Occipital lobe (tissue), 3 donors: Measurements from ENCODE around the gene WNT9A. TPM values are rescaled to one million over a fixed set of nuclear protein-coding genes. Genes with fewer than 3 reads are reported as not detected.
"Not testable (repeated sequence)": the region's sequence is repeated elsewhere in the genome, so short reads cannot be mapped to it uniquely, and the experiment has no call there.

Experiments used
- DNase-seq: peaks from one replicate; lab custom pipeline; 2025; lab: John Stamatoyannopoulos, UW
- small RNA-seq: library from RNA; depleted of rRNA; stranded (forward); fragments of <200 nt; gene quantifications from one replicate; pipeline ENCODE3, GENCODE V24; 2014
- total RNA-seq: library from RNA; depleted of rRNA; stranded (reverse); fragments of >200 nt; gene quantifications from one replicate; pipeline ENCODE4 v1.2.3, GENCODE V29; 2014

The WNT9A gene
- total RNA-seq, 1 donor from 2014 or later: 1.9 TPM

GRCh38 chr1:227887697-227888403 is 59.9 kb downstream of the WNT9A start:
- no peak for DNase-seq

- no peak for DNase-seq
These were observed 60.6 kb downstream of the WNT9A start for GRCh38 chr1:227886993-227887696.

- no peak for DNase-seq
These were observed 61.2 kb downstream of the WNT9A start for GRCh38 chr1:227886503-227886961.

GRCh38 chr1:227885648-227886502 is 61.9 kb downstream of the WNT9A start:
- DNase-seq: no peak

- DNase-seq: no peak
These were observed 62.5 kb downstream of the WNT9A start for GRCh38 chr1:227885135-227885647.

GRCh38 chr1:227884370-227885134 is 63.2 kb downstream of the WNT9A start:
- DNase-seq: no peak

GRCh38 chr1:227883641-227884301 is 64.0 kb downstream of the WNT9A start:
- no peak for DNase-seq

GRCh38 chr1:227883073-227883520 is 64.6 kb downstream of the WNT9A start:
- no peak for DNase-seq

- DNase-seq: no peak
These were observed 67.3 kb downstream of the WNT9A start for GRCh38 chr1:227880342-227880924.

GRCh38 chr1:227877810-227878209 is 69.9 kb downstream of the WNT9A start:
- not testable (repeated sequence) for DNase-seq

GRCh38 chr1:227871892-227872291 is 75.8 kb downstream of the WNT9A start:
- DNase-seq: not testable (repeated sequence)

- DNase-seq: no peak
These were observed 77.4 kb downstream of the WNT9A start for GRCh38 chr1:227870366-227870765.

GRCh38 chr1:227869851-227870305 is 77.9 kb downstream of the WNT9A start:
- no peak for DNase-seq

GRCh38 chr1:227869279-227869842 is 78.4 kb downstream of the WNT9A start:
- DNase-seq: no peak

Small RNA genes within 50 kb of the gene (small RNA-seq; reads per million reads assigned to genes)
- not detected for gene MIR5008
- gene SEPT14P17: not detected

Other genes with a start within 250 kb of the WNT9A start
- gene JMJD4, start 212.6 kb downstream of the WNT9A start, total RNA-seq: 17.2 TPM
- gene SNAP47, start 212.5 kb downstream of the WNT9A start, total RNA-seq: 59.3 TPM
- not detected for gene PRSS38, start 132.3 kb downstream of the WNT9A start, total RNA-seq
- not detected for gene WNT3A, start 59.1 kb upstream of the WNT9A start, total RNA-seq
- gene ARF1, start 134.8 kb upstream of the WNT9A start, total RNA-seq: 96.2 TPM
- 4.1 TPM for gene C1orf35, start 155.4 kb upstream of the WNT9A start, total RNA-seq
- 24.8 TPM for gene MRPL55, start 161.4 kb upstream of the WNT9A start, total RNA-seq
- 91.6 TPM for gene GUK1, start 192.3 kb upstream of the WNT9A start, total RNA-seq
- gene GJC2, start 202.0 kb upstream of the WNT9A start, total RNA-seq: 1.1 TPM
- 4.2 TPM for gene IBA57, start 217.9 kb upstream of the WNT9A start, total RNA-seq